GM13977 (cell line): ENCODE results near the gene NTRK3.

Experiments
- DNase-seq: peaks from one replicate; pipeline ENCODE4 v3.0.0; 2012; ENCODE audit warnings: low spot score
- CTCF ChIP-seq: IDR thresholded peaks from 2 replicates; pipeline ENCODE4 v1.5.1; 2012; ENCODE audit warnings: mild to moderate bottlenecking, control low read depth; ENCODE audit not compliant: insufficient read depth; ENCODE audit errors: extremely low read depth, missing control alignments
- in situ Hi-C: fragments of 300-500 bp; cut with MboI; formaldehyde crosslinking; loops from one replicate; pipeline ENCODE4 v1.12.0; 2022; ENCODE audit warnings: low sequenced_read_pairs, low pct_unique_long_range_greater_than_20kb, mixed read lengths, inconsistent platforms; ENCODE audit not compliant: unreplicated experiment

Gene NTRK3

GRCh38 chr15:87877114-87877810, 379.3 kb downstream of the NTRK3 start:
- in situ Hi-C loops = no loop called here
- DNase-seq = no peak
- no peak for TF ChIP-seq CTCF

GRCh38 chr15:87874896-87875711, 381.4 kb downstream of the NTRK3 start:
- DNase-seq = no peak
- TF ChIP-seq CTCF = no peak
- in situ Hi-C loops = no loop called here

GRCh38 chr15:87873516-87873915, 383.0 kb downstream of the NTRK3 start:
- no peak for TF ChIP-seq CTCF
- in situ Hi-C loops = no loop called here
- no peak for DNase-seq

- DNase-seq = no peak
- no peak for TF ChIP-seq CTCF
- in situ Hi-C loops = no loop called here
Observed at GRCh38 chr15:87871731-87872320, 384.7 kb downstream of the NTRK3 start.

- in situ Hi-C loops = no loop called here
- no peak for DNase-seq
- no peak for TF ChIP-seq CTCF
Observed at GRCh38 chr15:87871258-87871681, 385.3 kb downstream of the NTRK3 start.

GRCh38 chr15:87866961-87867360, 389.6 kb downstream of the NTRK3 start:
- no peak for DNase-seq
- in situ Hi-C loops = no loop called here
- TF ChIP-seq CTCF = no peak
